OCI-M2 (cell line): ENCODE measurements around the gene TAF12.
A peak's percentile ranks its signal among the peaks of the same experiment; 100 is the strongest.
"Not testable (repeated sequence)": the region's sequence is repeated elsewhere in the genome, so short reads cannot be mapped to it uniquely, and the experiment has no call there.

Source experiments
- DNase-seq: peaks from one replicate; lab custom pipeline; 2025; ENCODE audit not compliant: unreplicated experiment; lab: John Stamatoyannopoulos, UW

Gene TAF12, protein sequence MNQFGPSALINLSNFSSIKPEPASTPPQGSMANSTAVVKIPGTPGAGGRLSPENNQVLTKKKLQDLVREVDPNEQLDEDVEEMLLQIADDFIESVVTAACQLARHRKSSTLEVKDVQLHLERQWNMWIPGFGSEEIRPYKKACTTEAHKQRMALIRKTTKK

DNA sequence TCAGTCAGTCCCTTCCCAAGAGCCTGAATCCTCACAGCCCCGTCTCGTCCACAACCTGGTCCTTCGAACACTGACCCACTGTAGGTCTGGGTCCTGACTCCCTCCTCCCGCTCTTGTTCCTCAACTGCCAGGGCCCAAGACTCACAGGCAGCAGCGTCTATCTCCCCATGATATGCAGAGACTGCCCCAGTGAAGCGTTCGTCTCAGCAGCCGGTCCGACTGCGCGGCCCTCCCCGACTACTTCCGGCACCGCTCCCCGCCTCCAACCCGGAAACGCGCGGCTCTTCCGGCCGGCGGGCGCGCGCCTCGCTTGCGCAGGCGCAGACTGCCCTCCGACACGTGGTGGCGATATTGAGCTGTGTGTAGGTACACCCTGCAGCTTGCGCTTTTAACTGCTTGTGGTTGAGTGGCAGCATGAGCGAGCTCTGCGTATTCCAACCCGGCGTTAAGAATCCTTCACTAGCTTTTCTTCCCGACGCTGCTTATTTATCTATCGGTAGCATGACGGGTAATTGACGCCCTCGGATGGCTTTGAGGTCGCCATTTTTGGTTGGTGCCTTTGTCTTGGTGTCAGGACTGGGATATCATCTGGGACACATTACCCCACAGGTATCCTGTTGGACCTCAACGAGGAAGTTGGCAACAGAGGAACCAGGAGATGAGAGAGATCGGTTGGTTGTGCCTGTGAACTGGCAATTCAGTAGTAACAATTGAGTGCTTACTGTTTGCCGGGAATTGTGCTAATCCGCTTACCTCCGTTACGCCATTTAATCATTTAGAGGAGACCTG, at the start of gene TAF12:
TSS of gene TAF12 (minus strand) at position 221 of the 789 bp plus-strand sequence. CDS start 20,986 bp downstream, outside the sequence.
- DNase-seq, result peak; percentile 72

DNA sequence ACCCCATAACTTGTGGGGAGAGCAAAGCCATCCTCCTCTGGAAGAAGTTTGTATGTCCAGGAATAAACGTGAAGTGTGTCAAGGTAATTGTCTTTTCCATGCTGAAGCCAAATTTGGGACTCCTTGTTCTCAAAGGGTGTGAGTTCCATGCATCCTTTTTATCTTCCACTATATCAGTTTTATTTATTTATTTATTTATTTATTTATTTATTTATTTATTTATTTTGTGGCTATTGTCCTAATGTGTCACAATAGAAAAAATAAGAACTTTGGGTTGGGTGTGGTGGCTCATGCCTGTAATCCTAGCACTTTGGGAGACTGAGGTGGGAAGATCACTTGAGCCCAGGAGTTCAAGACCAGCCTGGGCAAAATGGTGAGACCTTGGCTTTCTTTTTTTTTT, 48.8 kb upstream of the TAF12 start:
- DNase-seq, result not testable (repeated sequence)

DNA sequence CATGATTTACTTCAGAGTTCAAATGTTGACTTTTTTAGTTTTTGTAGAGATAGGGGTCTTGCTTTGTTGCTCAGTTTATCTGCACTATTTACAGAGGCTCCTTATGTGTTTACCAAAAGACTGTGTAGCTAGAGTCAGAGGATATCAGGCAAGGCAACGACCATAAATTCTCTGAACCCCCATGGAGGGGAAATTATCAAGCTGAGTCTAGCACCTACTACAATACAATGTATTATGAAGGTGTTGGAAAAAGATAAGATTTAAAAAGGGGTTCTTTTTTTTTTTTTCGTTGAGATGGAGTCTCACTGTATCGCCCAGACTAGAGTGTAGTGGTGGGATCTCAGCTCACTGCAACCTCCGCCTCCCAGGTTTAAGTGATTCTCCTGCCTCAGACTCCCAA, 42.1 kb upstream of the TAF12 start:
- no peak for DNase-seq

DNA sequence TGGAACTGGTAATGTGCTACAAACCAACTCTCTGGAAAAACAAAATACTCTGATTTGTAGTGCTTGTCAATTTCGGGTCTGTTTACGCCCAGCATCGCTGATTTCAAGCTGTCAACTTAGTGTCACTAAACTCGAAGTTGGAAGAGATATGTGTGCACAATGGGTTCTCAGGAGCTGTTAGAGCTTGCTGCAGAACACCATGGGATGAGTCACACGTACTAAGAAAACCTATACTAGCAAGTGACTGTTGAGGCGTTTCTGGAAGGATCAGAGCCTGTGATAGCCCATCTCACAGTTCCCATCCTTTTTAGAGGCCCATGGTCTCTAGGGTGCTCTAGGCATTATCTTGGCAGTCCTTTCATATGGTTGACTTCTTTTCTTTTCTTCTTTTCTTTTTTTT, 40.0 kb upstream of the TAF12 start:
- DNase-seq, result no peak

DNA sequence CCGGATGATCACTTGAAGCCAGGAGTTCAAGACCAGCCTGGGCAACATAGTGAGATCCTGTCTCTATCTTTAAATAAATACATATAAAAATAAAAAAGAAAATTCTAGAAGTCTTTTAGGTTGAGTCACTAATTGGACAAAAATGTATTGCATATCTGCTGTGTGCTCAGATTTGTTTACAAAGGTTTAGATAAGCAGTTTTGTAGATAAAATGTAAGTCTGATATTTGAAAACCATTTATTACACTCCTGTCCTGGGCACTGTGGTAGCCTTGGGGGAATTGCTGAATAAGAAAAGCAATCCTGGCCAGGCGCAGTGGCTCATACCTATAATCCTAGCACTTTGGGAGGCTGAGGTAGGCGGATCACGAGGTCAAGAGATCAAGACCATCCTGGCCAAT, 37.3 kb upstream of the TAF12 start:
- DNase-seq, result no peak

DNA sequence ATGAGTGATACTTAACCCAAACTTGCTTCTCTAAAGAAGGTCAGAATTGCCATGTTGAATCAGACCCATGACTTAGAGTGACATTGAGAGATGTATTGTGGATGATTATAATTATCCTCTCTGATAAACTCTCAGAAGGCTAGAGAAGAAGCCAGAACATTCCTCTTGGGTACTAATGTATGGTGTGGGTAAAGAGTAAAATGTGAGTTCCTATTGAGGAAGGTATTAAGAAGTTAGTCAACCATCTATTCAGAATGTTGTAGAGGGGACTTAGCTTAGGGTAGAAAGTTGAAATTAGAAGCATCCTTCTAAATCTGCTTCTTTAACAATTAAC, 33.0 kb upstream of the TAF12 start:
- DNase-seq, result no peak

DNA sequence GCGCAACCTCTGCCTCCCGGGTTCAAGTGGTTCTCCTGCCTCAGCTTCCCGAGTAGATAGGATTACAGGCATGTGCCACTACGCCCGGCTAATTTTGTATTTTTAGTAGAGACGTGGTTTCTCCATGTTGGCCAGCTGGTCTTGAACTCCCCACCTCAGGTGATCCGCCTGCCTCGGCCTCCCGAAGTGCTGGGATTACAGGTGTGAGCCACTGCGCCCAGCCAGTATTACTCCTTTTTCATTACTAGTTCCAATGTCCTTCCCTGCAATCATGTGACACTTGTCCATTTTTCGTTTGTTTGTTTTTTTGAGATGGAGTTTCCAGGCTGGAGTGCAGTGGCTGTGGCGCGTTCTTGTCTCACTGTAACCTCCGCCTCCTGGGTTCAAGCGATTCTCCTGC, 30.1 kb upstream of the TAF12 start:
- not testable (repeated sequence) for DNase-seq

DNA sequence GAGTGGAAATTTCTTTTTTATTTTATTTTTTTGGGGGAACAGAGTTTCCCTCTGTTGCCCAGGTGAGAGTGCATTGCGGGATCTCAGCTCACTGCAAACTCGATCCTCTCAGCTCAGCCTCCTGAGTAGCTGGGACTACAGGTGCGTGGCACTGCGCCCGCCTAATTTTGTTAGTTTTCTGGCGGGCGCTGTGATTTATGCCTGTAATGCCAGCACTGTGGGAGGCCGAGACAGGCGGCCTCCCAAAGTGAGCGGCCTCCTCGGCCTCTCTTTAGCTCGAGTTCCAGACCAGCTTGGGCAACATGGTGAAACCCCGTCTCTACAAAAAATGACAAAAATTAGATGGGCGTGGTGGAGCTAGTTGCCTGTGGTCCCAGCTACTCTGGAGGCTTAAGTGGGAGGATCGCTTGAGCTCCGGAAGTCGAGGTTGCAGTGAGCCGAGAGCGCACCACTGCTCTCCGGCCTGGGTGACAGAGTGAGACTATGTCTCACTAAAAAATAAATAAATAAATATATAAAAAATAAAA, 28.4 kb upstream of the TAF12 start:
- DNase-seq, result no peak

DNA sequence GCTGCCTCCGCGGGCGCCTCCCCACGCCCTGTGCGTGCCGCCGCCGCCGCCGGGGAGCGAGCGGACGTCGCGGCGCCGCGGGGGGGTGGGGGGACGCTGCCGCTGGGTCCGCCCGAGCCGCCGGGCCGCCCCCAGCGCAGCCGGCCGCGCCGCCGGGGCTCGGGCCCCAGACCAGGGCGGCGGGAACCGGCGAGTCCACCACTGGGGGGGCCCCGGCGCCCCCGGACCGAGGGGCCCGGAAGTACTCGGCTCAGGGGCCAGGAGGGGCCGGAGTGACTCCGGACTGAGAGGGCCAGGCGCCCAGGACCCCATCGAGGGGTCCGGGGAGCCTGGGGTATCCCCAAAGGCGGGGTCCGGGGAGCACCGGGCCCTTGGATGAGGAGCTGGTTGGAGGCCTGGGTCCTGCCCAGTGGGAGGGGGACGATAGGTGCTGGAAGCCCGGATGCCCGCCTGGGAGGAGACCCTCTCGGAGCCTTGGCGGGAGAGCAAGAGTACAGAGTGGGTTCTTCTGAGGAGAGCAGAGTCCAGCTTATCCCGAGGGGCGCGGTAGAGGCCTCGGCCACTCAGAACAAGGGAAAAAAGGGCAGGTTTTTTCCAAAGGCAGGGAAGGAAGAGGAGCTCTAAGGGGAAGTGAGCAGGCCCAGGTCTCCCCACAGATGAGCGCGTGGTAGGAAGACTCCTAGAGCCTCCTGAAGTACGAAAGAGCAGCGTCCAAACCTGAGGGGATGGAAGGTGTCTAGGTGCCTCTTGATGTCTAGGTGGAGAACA, 26.3 kb upstream of the TAF12 start:
- no peak for DNase-seq

DNA sequence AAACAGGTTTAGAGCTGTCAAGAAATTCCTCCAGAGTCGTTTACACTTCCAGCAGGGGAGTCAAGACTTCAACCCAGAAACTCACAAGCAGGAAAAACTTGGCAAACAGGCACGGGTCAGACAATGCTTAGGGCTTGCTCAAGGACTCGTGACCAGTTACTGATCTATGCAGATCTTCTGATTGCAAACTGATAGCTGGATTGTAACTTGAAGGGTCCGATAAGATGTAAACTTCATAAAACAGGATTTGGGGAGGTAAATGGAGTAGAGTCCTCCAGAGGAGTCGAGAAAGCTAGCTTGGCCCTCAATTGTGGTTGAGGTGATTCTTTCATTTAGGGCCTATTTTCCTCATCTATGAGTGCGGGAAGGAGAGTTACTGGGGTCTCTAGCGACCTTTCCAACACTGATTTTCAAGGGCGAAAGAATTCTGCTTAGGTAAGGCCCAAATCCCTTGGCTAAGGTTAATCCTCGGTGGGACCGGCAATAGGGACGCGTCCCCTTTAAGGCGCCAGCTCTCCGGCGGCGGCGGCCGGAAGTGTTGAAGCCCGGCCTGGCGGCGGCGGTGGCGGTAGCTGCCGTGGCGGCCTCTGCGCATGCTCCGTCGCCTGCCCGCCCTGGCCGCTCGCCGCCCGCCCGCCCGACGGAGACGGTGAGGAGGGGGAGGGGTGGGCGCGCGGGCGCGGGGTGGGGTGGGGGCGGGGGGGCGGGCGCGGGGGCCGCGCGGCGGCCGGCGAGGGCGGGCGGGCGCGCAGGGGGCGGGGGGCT, 25.5 kb upstream of the TAF12 start, which contains the start of gene GMEB1:
TSS of gene GMEB1 (plus strand) at position 594 of the 765 bp plus-strand sequence. CDS start 14,829 bp downstream, outside the sequence.
- DNase-seq, result no peak

DNA sequence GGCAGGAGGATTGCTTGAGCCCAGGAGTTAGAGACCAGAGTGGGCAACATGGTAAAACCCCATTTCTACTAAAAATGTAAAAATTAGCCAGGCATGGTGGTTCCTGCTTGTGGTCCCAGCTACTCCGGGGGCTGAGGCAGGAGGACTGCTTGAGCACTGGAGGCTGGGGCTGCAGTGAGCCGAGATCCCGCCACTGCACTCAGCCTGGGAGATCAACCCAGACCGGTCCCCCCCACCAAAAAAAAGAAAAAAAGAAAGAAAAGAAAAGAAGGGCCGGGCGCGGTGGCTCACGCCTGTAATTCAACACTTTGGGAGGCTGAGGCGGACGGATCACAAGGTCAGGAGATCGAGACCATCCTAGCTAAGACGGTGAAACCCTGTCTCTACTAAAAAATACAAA, 23.9 kb upstream of the TAF12 start:
- no peak for DNase-seq

DNA sequence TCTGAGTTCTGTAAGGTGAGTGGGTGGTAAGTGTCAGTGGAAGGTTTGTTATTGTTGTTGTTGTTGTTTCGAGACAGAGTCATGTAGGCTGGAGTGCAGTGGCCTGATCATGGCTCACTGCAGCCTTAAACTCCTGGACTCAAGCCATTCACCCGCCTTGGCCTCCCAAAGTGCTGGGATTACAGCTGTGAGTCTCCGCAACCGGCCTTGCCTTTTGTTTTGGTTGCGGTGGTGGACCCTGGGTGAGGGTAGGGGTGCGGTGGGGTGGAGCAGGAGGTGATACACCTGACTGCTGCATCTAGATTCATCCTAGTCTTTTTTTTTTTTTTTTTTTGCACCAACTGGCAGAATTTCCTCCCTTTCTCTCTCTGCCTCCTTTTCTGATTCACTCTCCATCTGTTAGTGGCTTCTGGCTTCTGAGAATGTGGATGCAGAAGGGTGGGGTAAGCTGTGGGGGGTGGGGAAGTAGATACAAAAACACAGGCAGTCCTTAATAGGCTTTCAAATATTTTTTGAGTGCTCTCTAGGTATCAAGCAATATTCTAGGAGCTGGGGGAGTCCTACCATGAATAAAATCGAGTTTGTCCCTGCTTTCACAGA, 21.1 kb upstream of the TAF12 start:
- DNase-seq, result no peak

DNA sequence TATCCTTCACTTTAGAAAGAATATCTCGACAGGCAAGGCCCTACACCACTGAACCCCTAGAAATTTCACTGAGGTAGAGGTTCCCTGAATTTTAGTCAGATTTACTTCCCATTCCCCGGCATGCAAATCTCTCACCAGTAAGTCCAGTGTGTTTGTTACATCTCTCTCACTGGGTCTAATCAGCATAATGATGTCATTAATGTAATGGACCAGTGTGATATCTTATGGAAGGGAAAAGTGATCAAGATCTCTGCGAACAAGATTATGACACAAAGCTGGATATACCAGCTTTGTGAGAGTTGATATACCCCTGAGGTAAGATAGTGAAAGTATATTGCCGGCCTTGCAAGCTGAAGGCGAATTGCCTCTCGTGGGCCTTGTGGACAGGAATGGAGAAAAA, 13.5 kb upstream of the TAF12 start:
- no peak for DNase-seq

DNA sequence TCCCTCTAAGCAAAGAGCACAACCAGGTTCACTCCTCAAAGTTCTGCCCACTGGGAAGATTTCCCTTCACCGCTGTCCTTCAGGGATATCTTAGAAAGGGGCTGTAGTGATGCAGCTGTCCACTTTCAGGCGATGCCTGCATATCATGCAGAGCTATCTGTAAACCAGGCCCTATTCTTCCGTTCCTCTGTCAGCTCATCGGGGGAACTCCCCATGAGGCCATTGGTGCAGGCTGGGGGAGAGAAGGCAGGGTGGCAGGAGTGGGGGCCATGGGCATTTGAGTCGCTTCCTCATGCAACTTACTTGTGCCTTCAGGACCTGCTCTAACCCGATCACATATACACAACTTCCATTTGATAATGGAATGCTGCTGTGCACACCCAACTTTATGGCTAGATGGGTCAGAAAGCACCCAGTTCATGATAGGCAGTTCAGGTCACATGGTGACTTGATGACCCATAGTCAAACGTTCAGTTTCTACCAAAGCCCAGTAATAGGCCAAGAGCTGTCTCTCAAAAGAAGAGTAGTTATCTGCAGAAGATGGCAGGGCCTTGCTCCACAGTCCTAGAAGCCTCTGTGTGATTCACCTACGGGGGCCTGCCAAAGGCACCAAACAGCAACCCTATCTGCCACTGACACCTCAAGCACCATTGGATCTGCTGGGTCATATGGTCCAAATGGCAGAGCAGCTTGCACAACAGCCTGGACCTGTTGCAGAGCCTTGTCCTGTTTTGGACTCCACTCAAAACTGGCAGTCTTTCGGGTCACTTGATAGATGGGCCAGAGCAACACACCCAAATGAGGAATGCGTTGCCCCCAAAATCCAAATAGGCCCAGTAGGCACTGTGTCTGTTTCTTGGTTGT, 12.8 kb upstream of the TAF12 start:
- DNase-seq, result not testable (repeated sequence)

DNA sequence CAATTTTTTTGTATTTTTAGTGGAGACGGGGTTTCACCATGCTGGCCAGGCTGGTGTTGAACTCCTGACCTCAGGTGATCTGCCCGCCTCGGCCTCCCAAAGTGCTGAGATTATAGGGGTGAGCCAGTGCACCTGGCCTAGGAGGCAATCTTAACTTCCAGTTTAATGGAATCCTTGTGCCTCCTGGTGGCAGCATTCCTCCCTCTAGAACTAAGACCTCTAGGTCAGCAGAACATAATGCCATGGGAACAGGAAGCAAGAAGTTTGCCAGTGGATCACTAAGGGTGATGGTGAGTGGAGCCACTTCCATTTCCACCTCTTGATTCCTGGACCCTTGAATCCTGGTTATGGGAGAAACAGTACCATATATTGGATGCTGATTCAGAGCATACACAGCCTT, 11.0 kb upstream of the TAF12 start:
- DNase-seq, result not testable (repeated sequence)

DNA sequence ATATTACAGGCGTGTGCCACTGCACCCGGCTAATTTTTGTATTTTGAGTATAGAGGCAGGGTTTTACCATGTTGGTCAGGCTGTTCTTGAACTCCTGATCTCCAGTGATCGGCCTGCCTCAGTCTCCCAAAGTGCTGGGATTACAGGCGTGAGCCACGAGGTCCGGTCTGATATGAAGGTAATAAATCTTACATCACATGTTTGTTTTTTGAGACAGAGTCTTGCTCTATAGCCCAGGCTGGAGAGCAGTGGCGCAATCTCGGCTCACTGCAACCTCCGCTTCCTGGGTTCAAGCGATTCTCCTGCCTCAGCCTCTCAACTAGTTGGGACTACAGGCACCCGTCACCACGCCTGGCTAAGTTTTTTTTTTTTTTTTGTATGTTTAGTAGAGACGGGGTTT, 10.2 kb upstream of the TAF12 start:
- not testable (repeated sequence) for DNase-seq

DNA sequence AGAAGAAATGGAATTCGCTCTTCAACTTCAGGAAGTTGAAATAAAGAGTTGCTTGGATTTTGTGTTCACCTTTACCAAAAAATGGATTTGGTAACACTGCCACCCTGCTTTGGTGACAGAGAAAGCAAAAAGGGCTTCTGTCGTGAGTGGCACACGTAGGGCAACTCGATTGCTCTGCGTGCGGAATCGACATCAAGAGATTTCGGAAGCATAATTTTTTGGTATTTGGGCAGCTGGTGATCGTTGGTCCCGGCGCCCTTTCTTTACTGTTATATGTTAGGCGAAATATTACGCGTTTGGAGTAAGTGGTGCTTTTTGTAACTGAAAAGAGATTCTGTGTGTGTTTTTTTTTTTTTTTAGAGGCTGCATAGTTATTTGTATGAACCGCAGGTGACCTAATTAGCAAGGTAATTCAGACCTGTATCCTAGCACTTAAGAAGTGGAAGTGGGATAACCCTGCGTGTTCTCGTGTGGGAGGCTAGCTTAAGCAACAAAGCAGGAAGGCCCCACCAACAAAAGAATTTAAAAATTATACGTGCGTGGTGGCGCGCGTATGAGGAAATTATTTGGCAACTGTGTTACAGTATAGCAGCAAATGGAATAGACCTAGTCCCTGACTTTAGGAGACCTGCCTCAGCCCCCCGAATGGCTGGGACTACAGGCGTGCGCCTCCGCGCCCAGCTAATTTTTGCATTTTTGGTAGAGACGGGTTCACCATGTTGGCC, 5.8 kb upstream of the TAF12 start, which contains the start of gene RNU11:
TSS of gene RNU11 (plus strand) at position 127 of the 725 bp plus-strand sequence.
- DNase-seq, result peak; percentile 89

DNA sequence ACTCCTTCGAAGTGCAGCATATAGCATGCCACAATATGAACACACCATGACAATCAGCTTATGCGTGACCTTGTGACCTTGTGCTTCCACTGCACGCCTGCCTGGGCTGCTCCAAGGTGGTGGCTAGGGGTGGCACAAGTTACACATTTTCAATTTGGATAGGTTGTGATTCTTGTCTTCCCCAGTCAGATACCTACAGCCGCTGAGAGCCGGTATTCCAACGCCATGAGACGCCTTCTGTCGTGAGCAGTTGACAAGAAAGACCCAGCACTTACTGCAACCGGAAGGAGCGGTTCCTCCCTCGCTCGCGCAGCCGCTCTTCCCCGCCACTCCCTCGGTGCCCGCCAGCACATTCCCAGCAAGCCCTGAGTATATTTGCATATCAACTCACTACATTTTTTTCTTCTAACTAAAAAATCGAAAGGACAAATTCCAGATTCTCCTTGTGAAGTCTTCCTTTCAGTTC, 5.2 kb upstream of the TAF12 start:
- no peak for DNase-seq

DNA sequence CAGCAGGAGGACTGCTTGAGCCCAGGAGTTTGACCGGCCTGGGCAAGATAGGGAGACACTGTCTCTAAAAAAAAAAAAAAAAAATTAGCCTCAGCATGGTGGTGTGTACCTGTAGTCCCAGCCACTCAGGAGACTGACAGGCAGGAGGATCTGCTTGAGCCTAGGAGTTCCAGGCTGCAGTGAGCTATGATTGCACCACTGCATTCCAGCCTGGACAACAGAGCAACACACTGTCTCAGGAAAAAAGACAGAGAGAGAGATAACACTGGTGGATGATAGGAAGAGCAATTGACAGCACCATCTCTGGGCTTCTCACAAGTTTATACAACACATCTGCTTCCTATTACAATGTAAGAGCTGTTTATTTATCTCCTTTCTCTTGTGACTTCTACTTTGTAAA, 3.2 kb upstream of the TAF12 start:
- DNase-seq, result no peak
